Chondrocyte (in vitro differentiated cells): Measurements from ENCODE around the gene AXDND1. TPM values are rescaled to one million over a fixed set of nuclear protein-coding genes. Genes with fewer than 3 reads are reported as not detected.
"Not testable (repeated sequence)": the region's sequence is repeated elsewhere in the genome, so short reads cannot be mapped to it uniquely, and the experiment has no call there.

Experiments
- DNase-seq: peaks from one replicate; pipeline ENCODE4 v3.0.0; 2021; ENCODE audit warnings: mixed read lengths, low spot score
- H3K27ac Mint-ChIP-seq: one replicate; pipeline ENCODE4 v1.8.0; 2021; ENCODE audit warnings: mild to moderate bottlenecking, moderate library complexity, mixed read lengths; ENCODE audit not compliant: unreplicated experiment
- H3K27me3 Mint-ChIP-seq: 2 replicates; pipeline ENCODE4 v1.8.0; 2021; ENCODE audit warnings: low read depth, mixed read lengths
- H3K36me3 Mint-ChIP-seq: 2 replicates; pipeline ENCODE4 v1.8.0; 2021; ENCODE audit warnings: low read depth, mixed read lengths
- H3K4me1 Mint-ChIP-seq: 2 replicates; pipeline ENCODE4 v1.8.0; 2021; ENCODE audit warnings: low read depth, mild to moderate bottlenecking, mixed read lengths
- H3K4me3 Mint-ChIP-seq: one replicate; pipeline ENCODE4 v1.8.0; 2021; ENCODE audit warnings: mild to moderate bottlenecking, moderate library complexity, mixed read lengths; ENCODE audit not compliant: unreplicated experiment
- H3K9me3 Mint-ChIP-seq: 2 replicates; pipeline ENCODE4 v1.8.0; 2021; ENCODE audit warnings: low read depth, mixed read lengths
- CTCF ChIP-seq: fragments of 200-600 bp; sonication (generic); IDR thresholded peaks from 2 replicates; pipeline ENCODE4 v1.5.0; 2021; ENCODE audit warnings: antibody characterized with exemption, mild to moderate bottlenecking, moderate library complexity
- total RNA-seq: library from RNA; stranded (reverse); gene quantifications from 3 replicates; pipeline ENCODE4 v1.2.1, GENCODE V29; 2021

Gene AXDND1
- total RNA-seq, 1 donor from 2014 or later, result 0.20 TPM

- DNase-seq, result no peak
- Mint-ChIP-seq H3K4me3 (no peak overlapping the region), H3K27me3 (no peaks in the 10 kb centered on the region), H3K9me3 (peaks cover 28% of the 10 kb centered on the region), H3K4me1 (no peaks in the 10 kb centered on the region), H3K27ac (no peak overlapping the region), H3K36me3 (peaks cover 3% of the 10 kb centered on the region)
- TF ChIP-seq CTCF, result no peak
These were observed 59.4 kb downstream of the AXDND1 start for GRCh38 chr1:179425186-179425585.

DNA sequence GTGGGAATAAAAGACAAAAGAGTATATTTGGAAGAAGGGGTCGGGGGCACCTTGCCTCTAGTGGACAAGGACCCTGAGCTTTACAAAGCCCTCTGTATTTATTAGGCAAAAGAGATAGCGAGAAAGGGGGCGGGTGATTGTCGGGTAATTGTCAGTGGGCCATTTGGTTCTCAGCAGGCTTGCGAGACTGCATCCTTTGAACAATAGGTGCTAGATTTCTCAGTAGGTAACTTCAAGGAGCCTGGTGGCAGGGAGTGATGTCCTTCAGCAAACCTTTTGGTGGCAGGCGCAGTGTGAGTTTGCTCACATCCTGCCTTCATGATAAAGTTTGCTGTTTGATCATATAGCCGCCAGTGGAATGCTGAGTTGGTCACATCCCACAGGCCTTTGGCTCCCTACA lies 71.4 kb downstream of the AXDND1 start:
- DNase-seq, result no peak
- Mint-ChIP-seq H3K27ac (no peak overlapping the region), H3K4me3 (no peak overlapping the region), H3K27me3 (peaks cover 5% of the 10 kb centered on the region), H3K9me3 (peaks cover 13% of the 10 kb centered on the region), H3K36me3 (no peaks in the 10 kb centered on the region), H3K4me1 (no peaks in the 10 kb centered on the region)
- TF ChIP-seq CTCF, result no peak

DNA sequence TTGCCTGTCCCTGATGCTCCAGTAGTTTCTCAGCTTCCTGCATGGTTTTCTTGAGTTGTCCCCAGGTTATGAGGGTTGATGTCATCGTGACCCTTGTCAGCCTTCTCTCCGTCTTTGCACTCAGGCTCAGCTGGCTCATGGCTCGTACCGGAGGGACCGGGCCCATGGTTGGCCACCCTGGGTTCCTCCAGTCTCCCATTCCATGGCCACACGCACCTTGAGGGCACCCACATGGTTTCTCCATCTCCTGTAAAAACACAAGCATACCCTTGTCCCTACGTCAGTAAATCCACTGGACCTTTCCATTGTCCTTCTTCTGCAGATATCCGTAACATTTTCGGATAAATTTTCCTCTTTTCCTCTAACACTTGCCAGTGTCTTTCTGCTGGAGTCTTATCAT lies 73.9 kb downstream of the AXDND1 start:
- not testable (repeated sequence) for H3K36me3 Mint-ChIP-seq, H3K27me3 Mint-ChIP-seq, H3K4me1 Mint-ChIP-seq, DNase-seq, H3K4me3 Mint-ChIP-seq, H3K27ac Mint-ChIP-seq
- H3K9me3 Mint-ChIP-seq, result peaks cover 13% of the 10 kb centered on the region

- DNase-seq, H3K27me3 Mint-ChIP-seq, H3K27ac Mint-ChIP-seq, H3K4me3 Mint-ChIP-seq, H3K36me3 Mint-ChIP-seq, H3K4me1 Mint-ChIP-seq: not testable (repeated sequence)
- peaks cover 10% of the 10 kb centered on the region for H3K9me3 Mint-ChIP-seq
These were observed 74.5 kb downstream of the AXDND1 start for GRCh38 chr1:179440301-179440700.

DNA sequence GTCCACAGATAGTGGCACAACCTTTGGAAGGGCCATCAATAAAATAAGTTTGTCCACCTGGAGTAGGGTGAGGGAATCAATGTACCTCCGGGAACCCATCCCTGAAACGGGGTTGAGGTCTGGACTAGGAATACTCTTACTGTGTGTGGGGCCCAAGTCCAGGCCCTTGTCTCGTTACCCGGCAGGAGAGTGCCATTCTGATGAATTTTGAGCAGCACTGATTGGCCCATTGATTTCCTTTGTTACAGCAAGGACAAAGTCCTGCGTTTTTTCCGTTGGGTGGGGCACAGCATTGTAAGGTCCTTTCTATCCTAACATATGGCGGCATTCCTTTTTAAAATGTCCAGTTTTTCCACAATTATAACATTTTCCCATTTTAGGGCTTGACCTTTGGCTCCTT lies 75.2 kb downstream of the AXDND1 start:
- no peaks in the 10 kb centered on the region for H3K36me3 Mint-ChIP-seq
- no peak overlapping the region for H3K27ac Mint-ChIP-seq
- no peak for TF ChIP-seq CTCF
- DNase-seq, result no peak
- no peak overlapping the region for H3K4me3 Mint-ChIP-seq
- H3K9me3 Mint-ChIP-seq, result peaks cover 3% of the 10 kb centered on the region
- H3K4me1 Mint-ChIP-seq, result no peaks in the 10 kb centered on the region
- peaks cover 5% of the 10 kb centered on the region for H3K27me3 Mint-ChIP-seq

DNA sequence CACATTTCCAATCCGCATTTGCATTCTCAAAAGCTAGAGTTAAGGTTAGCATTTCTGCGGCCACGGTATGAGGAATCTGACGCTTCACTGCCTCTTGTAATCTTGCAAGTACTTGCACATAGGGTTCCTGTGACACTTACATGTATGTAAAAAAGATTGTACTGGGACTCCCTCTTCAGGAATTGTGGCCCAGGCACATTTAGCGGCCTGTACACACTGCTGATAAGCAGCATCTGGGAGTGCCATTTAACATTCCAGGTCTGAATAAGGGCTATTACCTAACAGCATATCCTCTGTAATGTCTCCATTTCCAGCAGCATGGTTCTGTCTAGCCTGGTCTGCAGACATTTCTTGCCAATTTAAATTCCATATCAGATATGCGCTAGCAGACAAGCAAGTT lies 75.7 kb downstream of the AXDND1 start:
- DNase-seq, result no peak
- Mint-ChIP-seq H3K27ac (no peak overlapping the region), H3K36me3 (no peaks in the 10 kb centered on the region), H3K27me3 (peaks cover 5% of the 10 kb centered on the region), H3K4me3 (no peak overlapping the region), H3K4me1 (no peaks in the 10 kb centered on the region), H3K9me3 (peaks cover 2% of the 10 kb centered on the region)
- no peak for TF ChIP-seq CTCF

GRCh38 chr1:179442846-179443245 lies 77.1 kb downstream of the AXDND1 start:
- not testable (repeated sequence) for DNase-seq, H3K9me3 Mint-ChIP-seq, H3K4me3 Mint-ChIP-seq, H3K27ac Mint-ChIP-seq, H3K27me3 Mint-ChIP-seq, H3K4me1 Mint-ChIP-seq, H3K36me3 Mint-ChIP-seq
